Panc1 (cell line): ENCODE measurements around the gene TXN2. TPM values are rescaled to one million over a fixed set of nuclear protein-coding genes. Genes with fewer than 3 reads are reported as not detected.

Source experiments
- ATAC-seq: fragments of 200-7000 bp; cut with Tn5 transposase; 2 replicates; pipeline ENCODE4 v1.9.1; 2020; ENCODE audit warnings: mild to moderate bottlenecking, moderate library complexity
- BruUV-seq: library from RNA; stranded (reverse); fragments of 400-500 nt; replicated peaks from 2 replicates; lab custom pipeline; 2021; lab: Mats Ljungman, UMichigan
- CTCF ChIA-PET: fragments of 300-600 bp; sonication (Branson Sonifier 250); formaldehyde crosslinking; loops from one replicate; lab custom pipeline; 2022; ENCODE audit warnings: antibody characterized with exemption; lab: Charles Lee
- POLR2A ChIA-PET: fragments of 300-600 bp; sonication (Branson Sonifier 250); formaldehyde crosslinking; loops from one replicate; lab custom pipeline; 2022; ENCODE audit warnings: antibody characterized with exemption; lab: Charles Lee
- DNase-seq: peaks from one replicate; pipeline ENCODE4 v3.0.0-alpha.2; 2010; ENCODE audit warnings: low read depth, low spot score
- H3K27ac ChIP-seq: 2 replicates; pipeline ENCODE4 v1.5.1; 2011; ENCODE audit warnings: mild to moderate bottlenecking, low read length, inconsistent platforms
- H3K27me3 ChIP-seq: fragments of 200-500 bp; sonication (Bioruptor generic); 2 replicates; pipeline ENCODE4 v1.6.0; 2014; ENCODE audit warnings: low read length, inconsistent platforms; ENCODE audit not compliant: control insufficient read depth, insufficient read depth
- H3K36me3 ChIP-seq: fragments of 200-500 bp; sonication (Bioruptor generic); 2 replicates; pipeline ENCODE4 v1.5.1; 2014; ENCODE audit warnings: inconsistent platforms, mild to moderate bottlenecking, low read length, moderate library complexity; ENCODE audit not compliant: control insufficient read depth, insufficient read depth
- H3K4me1 ChIP-seq: 2 replicates; pipeline ENCODE4 v1.5.1; 2011; ENCODE audit warnings: inconsistent platforms, mild to moderate bottlenecking, low read length, moderate library complexity; ENCODE audit not compliant: control insufficient read depth, insufficient read depth
- H3K4me3 ChIP-seq, 2 experiments: 2 replicates each; pipeline ENCODE4 v1.5.1; 2011 to 2012; ENCODE audit warnings: low read depth in 2 of 2, low read length in 2 of 2, mild to moderate bottlenecking in 2 of 2, inconsistent platforms in 1 of 2, moderate library complexity in 1 of 2
- H3K9me3 ChIP-seq: fragments of 200-500 bp; sonication (Bioruptor generic); 2 replicates; pipeline ENCODE4 v1.5.1; 2014; ENCODE audit warnings: low read depth, mild to moderate bottlenecking, inconsistent platforms, low read length, moderate library complexity; ENCODE audit not compliant: control insufficient read depth, insufficient read depth
- POLR2AphosphoS5 ChIP-seq: IDR thresholded peaks from 2 replicates; pipeline ENCODE4 v1.6.1; 2012; ENCODE audit warnings: mild to moderate bottlenecking, low read depth, low read length, moderate library complexity
- REST ChIP-seq, 2 experiments: IDR thresholded peaks; 2 replicates each; pipeline ENCODE4 v1.6.1; 2011 to 2012; ENCODE audit warnings: low read depth in 2 of 2, control low read depth in 1 of 2, low read length in 1 of 2, mild to moderate bottlenecking in 1 of 2, moderate library complexity in 1 of 2; ENCODE audit not compliant: insufficient read depth in 1 of 2
- SIN3A ChIP-seq: IDR thresholded peaks from 2 replicates; pipeline ENCODE4 v1.6.1; 2012; ENCODE audit warnings: low read depth, mild to moderate bottlenecking, low read length, moderate library complexity, borderline replicate concordance; ENCODE audit not compliant: insufficient read depth
- TCF7L2 ChIP-seq: IDR thresholded peaks from 2 replicates; pipeline ENCODE4 v1.6.1; 2011; ENCODE audit warnings: mild to moderate bottlenecking, low read depth, low read length, inconsistent platforms
- in situ Hi-C: cut with HindIII; loops from 2 replicates; pipeline ENCODE4 v1.10.0; 2016; ENCODE audit warnings: low sequenced_read_pairs, low pct_unique_long_range_greater_than_20kb
- intact Hi-C: fragments of 100-400 bp; cut with micrococcal nuclease; formaldehyde crosslinking; loops from one replicate; pipeline ENCODE4 v1.10.0; 2022; ENCODE audit not compliant: unreplicated experiment
- total RNA-seq: library from RNA; stranded (reverse); gene quantifications from one replicate; pipeline ENCODE4 v1.2.1, GENCODE V29; 2021; ENCODE audit not compliant: unreplicated experiment
- TF ChIP-seq, protein P1 (sequence below): fragments of 450-650 bp; IDR thresholded peaks from 2 replicates; pipeline ENCODE4 v1.5.1; 2017; ENCODE audit warnings: mild to moderate bottlenecking

Gene TXN2
- total RNA-seq, 1 experiment from 2014 or later: 64.1 TPM

DNA sequence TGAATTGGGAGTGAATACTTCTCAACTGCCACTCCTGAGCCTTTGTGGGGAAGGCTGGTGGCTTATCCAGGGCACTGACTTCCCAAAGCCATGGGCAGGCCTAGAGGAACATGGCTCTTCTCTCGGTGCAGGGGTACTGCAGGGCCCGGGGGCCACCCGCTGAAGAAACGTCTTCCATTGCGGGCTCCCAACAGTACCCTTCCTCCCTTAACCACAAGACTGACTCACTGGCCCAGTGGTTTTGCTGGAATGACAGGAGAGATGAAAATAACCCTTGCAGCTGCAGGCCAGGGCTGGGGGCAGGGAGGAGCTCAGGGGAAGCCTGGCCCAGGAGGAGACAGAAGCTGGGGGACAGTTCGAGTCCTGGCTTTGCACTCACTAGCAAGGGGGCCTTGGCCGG is 13.5 kb downstream of the TXN2 start:
- H3K27ac ChIP-seq: peak overlapping the region; percentile 88
- no peaks in the 10 kb centered on the region for H3K27me3 ChIP-seq
- CTCF ChIA-PET: no interaction called here
- intact Hi-C loops: no loop called here
- in situ Hi-C loops: no loop called here
- POLR2A ChIA-PET: no interaction called here
- H3K4me1 ChIP-seq: peaks cover 56% of the 10 kb centered on the region
- no peak for DNase-seq
- no peak for TF ChIP-seq REST (IDR thresholded peaks at IDR 0.05; ENCODE audit: insufficient read depth in 1 of 2, low read depth in 2 of 2, low read length in 1 of 2)
- no peak for TF ChIP-seq SIN3A
- TF ChIP-seq, protein P1, sequence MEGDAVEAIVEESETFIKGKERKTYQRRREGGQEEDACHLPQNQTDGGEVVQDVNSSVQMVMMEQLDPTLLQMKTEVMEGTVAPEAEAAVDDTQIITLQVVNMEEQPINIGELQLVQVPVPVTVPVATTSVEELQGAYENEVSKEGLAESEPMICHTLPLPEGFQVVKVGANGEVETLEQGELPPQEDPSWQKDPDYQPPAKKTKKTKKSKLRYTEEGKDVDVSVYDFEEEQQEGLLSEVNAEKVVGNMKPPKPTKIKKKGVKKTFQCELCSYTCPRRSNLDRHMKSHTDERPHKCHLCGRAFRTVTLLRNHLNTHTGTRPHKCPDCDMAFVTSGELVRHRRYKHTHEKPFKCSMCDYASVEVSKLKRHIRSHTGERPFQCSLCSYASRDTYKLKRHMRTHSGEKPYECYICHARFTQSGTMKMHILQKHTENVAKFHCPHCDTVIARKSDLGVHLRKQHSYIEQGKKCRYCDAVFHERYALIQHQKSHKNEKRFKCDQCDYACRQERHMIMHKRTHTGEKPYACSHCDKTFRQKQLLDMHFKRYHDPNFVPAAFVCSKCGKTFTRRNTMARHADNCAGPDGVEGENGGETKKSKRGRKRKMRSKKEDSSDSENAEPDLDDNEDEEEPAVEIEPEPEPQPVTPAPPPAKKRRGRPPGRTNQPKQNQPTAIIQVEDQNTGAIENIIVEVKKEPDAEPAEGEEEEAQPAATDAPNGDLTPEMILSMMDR: no peak
- TF ChIP-seq POLR2AphosphoS5: peak; percentile 69; the same call in 1 of the 2 replicates
- no peak for TF ChIP-seq TCF7L2
- no TSS peak for BruUV-seq
- peak; percentile 66 for ATAC-seq
- no peak overlapping the region for H3K4me3 ChIP-seq
- H3K9me3 ChIP-seq: no peaks in the 10 kb centered on the region
- H3K36me3 ChIP-seq: no peaks in the 10 kb centered on the region

- Histone ChIP-seq H3K4me1 (peaks cover 61% of the 10 kb centered on the region), H3K4me3 (no peak overlapping the region), H3K27me3 (no peaks in the 10 kb centered on the region), H3K27ac (peak overlapping the region; percentile 88), H3K9me3 (no peaks in the 10 kb centered on the region), H3K36me3 (no peaks in the 10 kb centered on the region)
- DNase-seq (no peak), ATAC-seq (peak; percentile 32)
- in situ Hi-C loops (no loop called here), intact Hi-C loops (no loop called here)
- ChIA-PET CTCF (no interaction called here), POLR2A (no interaction called here)
- TSS peak; percentile 72 for BruUV-seq
- TF ChIP-seq TCF7L2: no peak
- TF ChIP-seq SIN3A: no peak
- no peak; the same call in 1 of the 2 replicates for TF ChIP-seq POLR2AphosphoS5
- TF ChIP-seq REST (IDR thresholded peaks at IDR 0.05; ENCODE audit: insufficient read depth in 1 of 2, low read depth in 2 of 2, low read length in 1 of 2): no peak
- TF ChIP-seq, protein P1: no peak
These were observed 14.2 kb downstream of the TXN2 start for GRCh38 chr22:36467042-36467810.
